Left lung (tissue), 10 donors: Measurements from ENCODE around the gene CST2. TPM values are rescaled to one million over a fixed set of nuclear protein-coding genes. Genes with fewer than 3 reads are reported as not detected.
"Not testable (repeated sequence)": the region's sequence is repeated elsewhere in the genome, so short reads cannot be mapped to it uniquely, and the experiment has no call there.

Experiments used
- ATAC-seq: fragments of 200-7000 bp; cut with Tn5 transposase; one replicate; pipeline ENCODE4 v1.9.1; 2020; ENCODE audit warnings: moderate library complexity
- DNase-seq, 4 donors: peaks; one replicate each; pipeline ENCODE4 v3.0.0-alpha.2; 2013 to 2020
- H3K27ac ChIP-seq, 2 donors: fragments of 200-600 bp; sonication (generic) in 1 of 2; one replicate each; pipeline versions ENCODE4 v1.5.0 to v1.8.0; 2020 to 2021
- H3K27me3 ChIP-seq, 2 donors: fragments of 200-600 bp; sonication (generic) in 1 of 2; one replicate each; pipeline versions ENCODE4 v1.5.0 to v1.8.0; 2020 to 2021
- H3K36me3 ChIP-seq, 2 donors: fragments of 200-600 bp; sonication (generic) in 1 of 2; one replicate each; pipeline versions ENCODE4 v1.5.0 to v1.8.0; 2020 to 2021
- H3K4me1 ChIP-seq, 2 donors: fragments of 200-600 bp; one replicate each; pipeline ENCODE4 v1.8.0; 2021
- H3K4me3 ChIP-seq, 2 donors: fragments of 200-600 bp; sonication (generic) in 1 of 2; one replicate each; pipeline versions ENCODE4 v1.5.0 to v1.8.0; 2020 to 2021; ENCODE audit warnings: mild to moderate bottlenecking in 1 of 2
- H3K9me3 ChIP-seq, 2 donors: fragments of 200-600 bp; sonication (generic) in 1 of 2; one replicate each; pipeline versions ENCODE4 v1.5.0 to v1.8.0; 2020 to 2021
- CTCF ChIP-seq, 2 donors: fragments of 200-600 bp; sonication (generic) in 1 of 2; IDR thresholded peaks; one replicate each; pipeline versions ENCODE4 v1.5.0 to v1.8.0; 2021; ENCODE audit warnings: antibody characterized with exemption in 2 of 2
- intact Hi-C, 2 donors: fragments of 100-400 bp; cut with DNase I; formaldehyde crosslinking; loops; one replicate each; pipeline versions ENCODE4 v1.11.2 to v1.14.2; 2022
- polyA plus RNA-seq, 6 donors: library from polyadenylated mRNA; unstranded; fragments of 120-200 nt; gene quantifications; one replicate each; pipeline ENCODE4 v1.2.1, GENCODE V29; 2013; ENCODE audit not compliant: insufficient read length in 6 of 6
- total RNA-seq, 2 donors: library from RNA; stranded (reverse); fragmentation: NEBNext Ultra II Directional; extraction: Animal tissue kit (Norgen Biotek cat#: 25700); gene quantifications; one replicate each; pipeline ENCODE4 v1.2.1, GENCODE V29; 2021
- donor health status: DM: no; HTN: yes; CAD: no.
- donor health status: DM: no; HTN: no; CAD: no.

CST2 gene
- total and polyA plus RNA-seq, 8 donors, result 0.23 to 13.0 (median 0.39) TPM; not detected in 3

GRCh38 chr20:23872065-23872464, 45.5 kb upstream of the CST2 start:
- no peak for TF ChIP-seq CTCF (IDR thresholded peaks at IDR 0.05)
- ATAC-seq (no peak), DNase-seq (no peak)
- no peak overlapping the region for H3K4me3 ChIP-seq
- no peaks in the 10 kb centered on the region for H3K9me3 ChIP-seq
- intact Hi-C loops, result no loop called here
- H3K27me3 ChIP-seq, result peaks cover 0 to 37% of the 10 kb centered on the region in 2 donors
- H3K4me1 ChIP-seq, result no peaks in the 10 kb centered on the region
- no peaks in the 10 kb centered on the region for H3K36me3 ChIP-seq
- H3K27ac ChIP-seq, result no peak overlapping the region

- intact Hi-C loops, result no loop called here
- Histone ChIP-seq H3K4me3 (no peak overlapping the region), H3K27ac (no peak overlapping the region), H3K4me1 (no peaks in the 10 kb centered on the region), H3K27me3 (peaks cover 0 to 43% of the 10 kb centered on the region in 2 donors), H3K36me3 (no peaks in the 10 kb centered on the region), H3K9me3 (no peaks in the 10 kb centered on the region)
- TF ChIP-seq CTCF (IDR thresholded peaks at IDR 0.05), result no peak
- DNase-seq, result no peak
- ATAC-seq, result no peak
Observed at GRCh38 chr20:23870461-23870860, 43.9 kb upstream of the CST2 start.

- H3K27me3 ChIP-seq, result peaks cover 0 to 43% of the 10 kb centered on the region in 2 donors
- ATAC-seq (no peak), DNase-seq (no peak)
- intact Hi-C loops, result no loop called here
- H3K9me3 ChIP-seq, result no peaks in the 10 kb centered on the region
- H3K27ac ChIP-seq, result no peak overlapping the region
- no peaks in the 10 kb centered on the region for H3K4me1 ChIP-seq
- TF ChIP-seq CTCF (IDR thresholded peaks at IDR 0.05), result no peak
- H3K36me3 ChIP-seq, result no peaks in the 10 kb centered on the region
- no peak overlapping the region for H3K4me3 ChIP-seq
Observed at GRCh38 chr20:23869520-23869919, 43.0 kb upstream of the CST2 start.

GRCh38 chr20:23868321-23868720, 41.8 kb upstream of the CST2 start:
- ATAC-seq (no peak), DNase-seq (no peak)
- Histone ChIP-seq H3K36me3 (no peaks in the 10 kb centered on the region), H3K27me3 (peaks cover 0 to 43% of the 10 kb centered on the region in 2 donors), H3K4me1 (no peaks in the 10 kb centered on the region), H3K9me3 (no peaks in the 10 kb centered on the region), H3K4me3 (no peak overlapping the region), H3K27ac (no peak overlapping the region)
- TF ChIP-seq CTCF (IDR thresholded peaks at IDR 0.05), result no peak
- intact Hi-C loops, result no loop called here

GRCh38 chr20:23867152-23867776, 40.7 kb upstream of the CST2 start:
- no peaks in the 10 kb centered on the region for H3K36me3 ChIP-seq
- ATAC-seq (no peak), DNase-seq (no peak)
- intact Hi-C loops, result no loop called here
- peaks cover 0 to 38% of the 10 kb centered on the region in 2 donors for H3K27me3 ChIP-seq
- no peak overlapping the region for H3K27ac ChIP-seq
- no peak overlapping the region for H3K4me3 ChIP-seq
- H3K4me1 ChIP-seq, result no peaks in the 10 kb centered on the region
- no peak for TF ChIP-seq CTCF (IDR thresholded peaks at IDR 0.05)
- H3K9me3 ChIP-seq, result no peaks in the 10 kb centered on the region

- DNase-seq, H3K4me1 ChIP-seq, H3K9me3 ChIP-seq, H3K36me3 ChIP-seq, H3K27ac ChIP-seq, ATAC-seq, H3K27me3 ChIP-seq, H3K4me3 ChIP-seq, intact Hi-C loops: not testable (repeated sequence)
Observed at GRCh38 chr20:23860771-23861170, 34.2 kb upstream of the CST2 start.
